ENCODE results near the gene NAT16.
"Not testable (repeated sequence)": the region's sequence is repeated elsewhere in the genome, so short reads cannot be mapped to it uniquely, and the experiment has no call there.

DNA sequence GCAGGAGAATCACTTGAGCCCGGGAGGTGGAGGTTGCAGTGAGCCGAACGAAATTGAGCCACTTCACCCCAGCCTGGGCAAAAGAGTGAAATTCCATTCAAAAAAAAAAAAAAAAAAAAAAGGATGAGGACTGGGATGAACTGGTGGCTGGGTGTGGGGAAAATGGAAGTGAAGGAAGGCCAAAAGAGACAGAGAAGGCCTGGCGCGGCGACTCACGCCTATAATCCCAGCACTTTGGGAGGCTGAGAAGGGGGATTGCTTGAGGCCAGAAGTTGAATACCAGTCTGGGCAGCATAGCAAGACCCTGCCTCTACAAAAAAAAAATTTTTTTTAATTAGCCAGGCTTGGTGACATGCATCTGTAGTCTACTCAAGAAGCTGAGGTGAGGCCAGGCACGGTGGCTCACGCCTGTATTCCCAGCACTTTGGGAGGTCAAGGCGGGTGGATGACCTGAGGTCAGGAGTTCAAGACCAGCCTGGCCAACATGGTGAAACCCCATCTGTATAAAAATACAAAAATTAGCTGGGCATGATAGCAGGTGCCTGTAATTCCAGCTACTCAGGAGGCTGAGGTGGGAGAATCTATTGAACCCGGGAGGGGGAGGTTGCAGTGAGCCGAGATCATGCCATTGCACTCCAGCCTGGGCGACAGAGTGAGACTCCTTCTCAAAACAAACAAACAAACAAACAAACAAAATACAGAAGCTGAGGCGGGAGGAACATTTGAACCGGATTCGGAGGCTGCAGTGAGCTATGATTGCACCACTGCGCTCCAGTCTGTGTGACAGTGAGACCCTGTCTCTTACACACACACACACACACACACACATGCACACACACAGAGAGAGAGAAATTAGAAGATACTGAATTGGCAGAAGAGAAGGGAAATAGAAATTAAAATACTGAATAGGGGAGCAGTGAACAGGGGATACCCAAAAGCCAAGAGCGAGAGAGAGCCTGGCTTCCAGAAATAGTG lies 47.2 kb downstream of the NAT16 start:
- TF ChIP-seq EZH2 (IDR thresholded peaks at IDR 0.05; ENCODE audit: borderline replicate concordance, insufficient read depth, low read length, poor library complexity, severe bottlenecking); EP300 (conservative IDR thresholded peaks at IDR 0.05; ENCODE audit: poor library complexity, severe bottlenecking); POLR2AphosphoS5 (IDR thresholded peaks at IDR 0.05): not testable (repeated sequence)
- TF ChIP-seq, protein P1, sequence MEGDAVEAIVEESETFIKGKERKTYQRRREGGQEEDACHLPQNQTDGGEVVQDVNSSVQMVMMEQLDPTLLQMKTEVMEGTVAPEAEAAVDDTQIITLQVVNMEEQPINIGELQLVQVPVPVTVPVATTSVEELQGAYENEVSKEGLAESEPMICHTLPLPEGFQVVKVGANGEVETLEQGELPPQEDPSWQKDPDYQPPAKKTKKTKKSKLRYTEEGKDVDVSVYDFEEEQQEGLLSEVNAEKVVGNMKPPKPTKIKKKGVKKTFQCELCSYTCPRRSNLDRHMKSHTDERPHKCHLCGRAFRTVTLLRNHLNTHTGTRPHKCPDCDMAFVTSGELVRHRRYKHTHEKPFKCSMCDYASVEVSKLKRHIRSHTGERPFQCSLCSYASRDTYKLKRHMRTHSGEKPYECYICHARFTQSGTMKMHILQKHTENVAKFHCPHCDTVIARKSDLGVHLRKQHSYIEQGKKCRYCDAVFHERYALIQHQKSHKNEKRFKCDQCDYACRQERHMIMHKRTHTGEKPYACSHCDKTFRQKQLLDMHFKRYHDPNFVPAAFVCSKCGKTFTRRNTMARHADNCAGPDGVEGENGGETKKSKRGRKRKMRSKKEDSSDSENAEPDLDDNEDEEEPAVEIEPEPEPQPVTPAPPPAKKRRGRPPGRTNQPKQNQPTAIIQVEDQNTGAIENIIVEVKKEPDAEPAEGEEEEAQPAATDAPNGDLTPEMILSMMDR (IDR thresholded peaks at IDR 0.05; ENCODE audit: poor library complexity, severe bottlenecking) = not testable (repeated sequence)
